ENCODE data around the gene ZSWIM6.
"Not testable (repeated sequence)": the region's sequence is repeated elsewhere in the genome, so short reads cannot be mapped to it uniquely, and the experiment has no call there.

Gene ZSWIM6

GRCh38 chr5:61402244-61402823, 70.3 kb downstream of the ZSWIM6 start:
- Histone ChIP-seq H3K27me3 (ENCODE audit: insufficient read depth, low read length) (no peaks in the 10 kb centered on the region), H3K27ac (ENCODE audit: low read length) (no peak overlapping the region), H3K9ac (ENCODE audit: low read depth, low read length) (no peak overlapping the region), H3K36me3 (ENCODE audit: insufficient read depth, low read depth, low read length) (no peaks in the 10 kb centered on the region), H3K4me3 (ENCODE audit: low read length) (no peak overlapping the region), H3K4me1 (ENCODE audit: insufficient read depth, low read length) (peaks cover 19% of the 10 kb centered on the region), H3K9me3 (ENCODE audit: insufficient read depth, low read depth, low read length) (0 out of 2 replicates have a peak, but pooled peaks cover 6% of the 10 kb centered on the region)

DNA sequence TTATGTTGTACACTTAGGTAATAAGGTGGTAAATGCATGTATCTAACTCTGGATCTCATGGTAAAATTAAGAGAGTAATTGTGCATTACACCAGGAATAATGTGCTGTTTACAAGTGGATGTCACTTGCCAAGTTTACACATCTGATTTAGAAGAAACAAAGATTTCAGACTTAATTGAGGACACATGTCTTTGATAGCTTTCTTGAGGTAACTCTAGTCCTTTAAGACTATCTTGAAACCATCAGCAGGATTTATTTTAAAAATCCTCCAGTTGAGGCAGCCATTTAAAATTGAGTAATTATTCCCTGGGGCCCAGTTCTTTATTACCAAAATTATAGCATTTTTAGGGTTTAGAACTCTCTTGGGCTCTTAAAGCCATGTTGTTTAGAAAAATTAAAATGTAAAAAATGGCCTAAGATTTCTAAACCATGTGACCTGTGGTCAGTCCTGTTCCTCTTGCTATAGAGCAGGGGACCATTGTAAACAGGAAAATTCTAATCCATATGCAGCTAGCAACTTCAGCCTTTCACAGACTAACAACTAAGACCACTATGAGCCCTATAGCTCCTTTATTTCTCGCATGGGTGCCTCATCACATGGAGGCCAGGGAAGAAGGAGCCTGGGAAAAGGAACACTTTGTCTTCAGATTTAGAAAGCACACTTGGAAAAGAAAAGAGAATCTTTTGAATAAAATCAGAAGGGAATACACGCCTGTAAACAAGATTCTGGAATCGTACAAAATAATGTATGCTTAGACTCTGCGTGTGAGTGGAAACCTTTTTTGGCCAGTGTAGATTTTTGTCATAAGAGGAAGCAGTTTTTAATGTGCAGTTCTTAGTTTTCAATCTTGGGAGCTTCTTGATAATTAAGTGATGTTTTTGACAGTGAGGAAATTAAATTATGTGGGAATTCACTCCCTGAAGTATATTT, 71.2 kb downstream of the ZSWIM6 start:
- Histone ChIP-seq H3K9me3 (ENCODE audit: insufficient read depth, low read depth, low read length) (0 out of 2 replicates have a peak, but pooled peaks cover 3% of the 10 kb centered on the region), H3K4me3 (ENCODE audit: low read length) (no peak overlapping the region), H3K27ac (ENCODE audit: low read length) (no peak overlapping the region), H3K4me1 (ENCODE audit: insufficient read depth, low read length) (peaks cover 27% of the 10 kb centered on the region), H3K27me3 (ENCODE audit: insufficient read depth, low read length) (no peaks in the 10 kb centered on the region), H3K9ac (ENCODE audit: low read depth, low read length) (no peak overlapping the region), H3K36me3 (ENCODE audit: insufficient read depth, low read depth, low read length) (no peaks in the 10 kb centered on the region)

GRCh38 chr5:61405511-61406295, 73.6 kb downstream of the ZSWIM6 start:
- H3K36me3 ChIP-seq (ENCODE audit: insufficient read depth, low read depth, low read length): no peaks in the 10 kb centered on the region
- no peaks in the 10 kb centered on the region for H3K27me3 ChIP-seq (ENCODE audit: insufficient read depth, low read length)
- H3K9ac ChIP-seq (ENCODE audit: low read depth, low read length): no peak overlapping the region
- H3K27ac ChIP-seq (ENCODE audit: low read length): no peak overlapping the region
- no peaks in the 10 kb centered on the region for H3K9me3 ChIP-seq (ENCODE audit: insufficient read depth, low read depth, low read length)
- no peak overlapping the region for H3K4me3 ChIP-seq (ENCODE audit: low read length)
- H3K4me1 ChIP-seq (ENCODE audit: insufficient read depth, low read length): peaks cover 40% of the 10 kb centered on the region

GRCh38 chr5:61406497-61406896, 74.4 kb downstream of the ZSWIM6 start:
- H3K27ac ChIP-seq (ENCODE audit: low read length); H3K9me3 ChIP-seq (ENCODE audit: insufficient read depth, low read depth, low read length); H3K4me3 ChIP-seq (ENCODE audit: low read length); H3K9ac ChIP-seq (ENCODE audit: low read depth, low read length); H3K27me3 ChIP-seq (ENCODE audit: insufficient read depth, low read length); H3K36me3 ChIP-seq (ENCODE audit: insufficient read depth, low read depth, low read length): not testable (repeated sequence)
- H3K4me1 ChIP-seq (ENCODE audit: insufficient read depth, low read length): peaks cover 45% of the 10 kb centered on the region

- H3K9me3 ChIP-seq (ENCODE audit: insufficient read depth, low read depth, low read length): no peaks in the 10 kb centered on the region
- no peak overlapping the region for H3K27ac ChIP-seq (ENCODE audit: low read length)
- H3K4me3 ChIP-seq (ENCODE audit: low read length): peak overlapping the region; percentile 72
- H3K27me3 ChIP-seq (ENCODE audit: insufficient read depth, low read length): no peaks in the 10 kb centered on the region
- H3K36me3 ChIP-seq (ENCODE audit: insufficient read depth, low read depth, low read length): no peaks in the 10 kb centered on the region
- H3K4me1 ChIP-seq (ENCODE audit: insufficient read depth, low read length): peaks cover 44% of the 10 kb centered on the region
- H3K9ac ChIP-seq (ENCODE audit: low read depth, low read length): no peak overlapping the region
Observed at GRCh38 chr5:61407706-61408270, 75.7 kb downstream of the ZSWIM6 start.

DNA sequence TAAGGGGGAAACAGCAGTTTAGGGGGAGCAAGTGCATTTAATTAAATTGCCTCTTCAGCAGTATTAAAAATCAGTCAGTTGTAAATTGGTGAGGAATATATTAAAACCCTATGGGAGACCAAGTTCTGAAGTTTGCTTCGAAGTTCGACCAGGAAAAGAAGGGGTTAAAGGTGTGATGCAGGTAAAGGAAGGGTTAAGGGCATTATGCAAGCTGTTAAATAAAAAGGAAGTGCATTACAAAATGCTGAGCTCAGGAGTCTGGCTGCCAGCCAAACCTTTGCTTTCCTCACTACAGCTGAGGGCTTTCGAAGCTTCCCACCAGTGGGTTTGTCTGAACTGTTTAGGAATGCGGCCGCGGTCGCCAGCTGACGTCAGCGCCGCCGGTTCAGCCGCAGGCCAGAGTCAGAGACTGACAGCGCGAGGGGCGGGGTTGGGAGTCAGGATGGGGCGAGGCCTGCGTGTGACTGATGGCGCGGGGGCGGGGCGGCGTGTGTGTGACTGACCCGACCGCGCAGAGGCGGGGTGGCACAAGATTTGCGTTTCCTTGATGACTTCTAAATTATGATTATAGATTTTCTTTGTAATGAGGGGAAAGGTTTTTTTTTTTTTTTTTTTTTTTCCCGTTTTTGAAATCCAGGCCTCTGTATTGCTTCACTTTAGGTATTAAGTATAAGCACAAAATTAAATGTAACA, 76.6 kb downstream of the ZSWIM6 start:
- H3K4me1 ChIP-seq (ENCODE audit: insufficient read depth, low read length): peaks cover 37% of the 10 kb centered on the region
- peak overlapping the region; percentile 39; the same call in 1 of the 2 replicates for H3K9ac ChIP-seq (ENCODE audit: low read depth, low read length)
- no peak overlapping the region for H3K27ac ChIP-seq (ENCODE audit: low read length)
- no peaks in the 10 kb centered on the region for H3K36me3 ChIP-seq (ENCODE audit: insufficient read depth, low read depth, low read length)
- H3K4me3 ChIP-seq (ENCODE audit: low read length): peak overlapping the region; percentile 72
- no peaks in the 10 kb centered on the region for H3K9me3 ChIP-seq (ENCODE audit: insufficient read depth, low read depth, low read length)
- H3K27me3 ChIP-seq (ENCODE audit: insufficient read depth, low read length): no peaks in the 10 kb centered on the region

- H3K4me3 ChIP-seq (ENCODE audit: low read length): peak overlapping the region; percentile 54
- H3K9ac ChIP-seq (ENCODE audit: low read depth, low read length): peak overlapping the region; percentile 23; the same call in 1 of the 2 replicates
- H3K4me1 ChIP-seq (ENCODE audit: insufficient read depth, low read length): peaks cover 46% of the 10 kb centered on the region
Observed at GRCh38 chr5:61409568-61409967, 77.5 kb downstream of the ZSWIM6 start.

GRCh38 chr5:61410811-61411210, 78.8 kb downstream of the ZSWIM6 start:
- Histone ChIP-seq H3K27ac (ENCODE audit: low read length) (no peak overlapping the region), H3K4me1 (ENCODE audit: insufficient read depth, low read length) (peaks cover 56% of the 10 kb centered on the region), H3K9ac (ENCODE audit: low read depth, low read length) (no peak overlapping the region), H3K9me3 (ENCODE audit: insufficient read depth, low read depth, low read length) (no peaks in the 10 kb centered on the region), H3K36me3 (ENCODE audit: insufficient read depth, low read depth, low read length) (no peaks in the 10 kb centered on the region), H3K27me3 (ENCODE audit: insufficient read depth, low read length) (no peaks in the 10 kb centered on the region), H3K4me3 (ENCODE audit: low read length) (no peak overlapping the region)

More at GRCh38 chr5:61409568-61409967, 77.5 kb downstream of the ZSWIM6 start:
- Histone ChIP-seq H3K9me3 (ENCODE audit: insufficient read depth, low read depth, low read length) (no peaks in the 10 kb centered on the region), H3K27me3 (ENCODE audit: insufficient read depth, low read length) (no peaks in the 10 kb centered on the region), H3K36me3 (ENCODE audit: insufficient read depth, low read depth, low read length) (no peaks in the 10 kb centered on the region), H3K27ac (ENCODE audit: low read length) (no peak overlapping the region)

DNA sequence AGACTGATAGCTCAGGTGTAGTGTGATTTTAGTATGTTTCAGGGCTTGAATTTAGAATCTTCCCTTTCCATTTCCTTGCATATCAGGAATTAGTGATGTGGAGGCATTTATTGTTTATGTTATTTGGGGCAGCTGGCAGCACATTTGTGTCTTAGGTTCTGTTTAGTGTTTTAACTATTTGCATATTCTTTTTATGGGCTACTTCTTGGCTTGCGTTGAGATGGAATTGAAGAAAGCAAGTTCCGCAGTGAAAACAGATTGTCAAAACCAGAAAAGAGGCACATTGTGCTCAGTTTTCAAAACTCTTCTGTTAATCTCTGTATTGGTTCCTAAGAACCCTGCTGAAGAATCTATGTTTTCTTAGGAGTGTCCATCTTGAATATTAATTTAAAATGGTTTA, 80.3 kb downstream of the ZSWIM6 start:
- H3K27me3 ChIP-seq (ENCODE audit: insufficient read depth, low read length): no peaks in the 10 kb centered on the region
- H3K36me3 ChIP-seq (ENCODE audit: insufficient read depth, low read depth, low read length): no peaks in the 10 kb centered on the region
- H3K4me1 ChIP-seq (ENCODE audit: insufficient read depth, low read length): peaks cover 70% of the 10 kb centered on the region
- no peak overlapping the region for H3K9ac ChIP-seq (ENCODE audit: low read depth, low read length)
- H3K27ac ChIP-seq (ENCODE audit: low read length): no peak overlapping the region
- H3K9me3 ChIP-seq (ENCODE audit: insufficient read depth, low read depth, low read length): no peaks in the 10 kb centered on the region
- H3K4me3 ChIP-seq (ENCODE audit: low read length): no peak overlapping the region

GRCh38 chr5:61413205-61413604, 81.1 kb downstream of the ZSWIM6 start:
- H3K27me3 ChIP-seq (ENCODE audit: insufficient read depth, low read length); H3K27ac ChIP-seq (ENCODE audit: low read length); H3K9ac ChIP-seq (ENCODE audit: low read depth, low read length); H3K4me3 ChIP-seq (ENCODE audit: low read length); H3K36me3 ChIP-seq (ENCODE audit: insufficient read depth, low read depth, low read length); H3K9me3 ChIP-seq (ENCODE audit: insufficient read depth, low read depth, low read length): not testable (repeated sequence)
- peaks cover 70% of the 10 kb centered on the region for H3K4me1 ChIP-seq (ENCODE audit: insufficient read depth, low read length)

DNA sequence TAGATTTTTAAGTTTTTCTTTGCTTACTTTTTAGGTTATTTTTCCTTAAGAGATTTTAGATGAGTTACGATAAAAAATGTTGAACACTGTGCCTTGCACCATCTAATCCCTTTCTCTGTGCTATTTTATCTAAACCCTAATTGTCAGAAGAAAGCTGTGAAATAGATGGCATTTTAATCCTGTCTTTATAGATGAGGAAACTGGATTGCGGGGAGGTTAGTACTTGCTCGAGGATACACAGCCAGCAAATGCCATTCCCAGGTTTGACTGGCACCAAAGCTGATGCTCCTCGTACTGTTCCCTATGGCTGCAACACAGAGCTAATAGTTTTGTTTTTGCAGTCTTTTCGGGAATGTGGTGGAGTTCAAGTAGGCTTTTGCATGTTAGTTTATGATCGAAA, 82.7 kb downstream of the ZSWIM6 start:
- Histone ChIP-seq H3K4me1 (ENCODE audit: insufficient read depth, low read length) (peaks cover 59% of the 10 kb centered on the region), H3K4me3 (ENCODE audit: low read length) (no peak overlapping the region), H3K9me3 (ENCODE audit: insufficient read depth, low read depth, low read length) (no peaks in the 10 kb centered on the region), H3K36me3 (ENCODE audit: insufficient read depth, low read depth, low read length) (no peaks in the 10 kb centered on the region), H3K9ac (ENCODE audit: low read depth, low read length) (no peak overlapping the region), H3K27ac (ENCODE audit: low read length) (no peak overlapping the region), H3K27me3 (ENCODE audit: insufficient read depth, low read length) (no peaks in the 10 kb centered on the region)
